Cardiac septum (tissue), 1 donor: ENCODE measurements around the gene STK4. TPM values are rescaled to one million over a fixed set of nuclear protein-coding genes. Genes with fewer than 3 reads are reported as not detected.
"Not testable (repeated sequence)": the region's sequence is repeated elsewhere in the genome, so short reads cannot be mapped to it uniquely, and the experiment has no call there.

ENCODE experiments used
- DNase-seq: peaks from one replicate; pipeline ENCODE4 v3.0.0-alpha.2; 2020; ENCODE audit warnings: low spot score
- intact Hi-C: fragments of 100-400 bp; cut with DNase I; formaldehyde crosslinking; loops from one replicate; pipeline ENCODE4 v1.14.0; 2022
- total RNA-seq: library from RNA; stranded (reverse); fragmentation: NEBNext Ultra II Directional; extraction: Animal tissue kit (Norgen Biotek cat#: 25700); gene quantifications from one replicate; pipeline ENCODE4 v1.2.1, GENCODE V29; 2021
- donor health status: DM: no; HTN: no; CAD: no.

Gene STK4
- total RNA-seq, 1 donor from 2014 or later, result 11.3 TPM

- intact Hi-C loops, result loop anchor here (5.0 kb wide), 1 partner anchor 248 kb away; no protein-coding TSS in a partner anchor
- no peak for DNase-seq
Measured at GRCh38 chr20:45044601-45045000, 78.3 kb downstream of the STK4 start.

- intact Hi-C loops, result loop anchor here (5.0 kb wide), 1 partner anchor 50 kb away; no protein-coding TSS in a partner anchor
Measured at GRCh38 chr20:45047581-45048119, 81.3 kb downstream of the STK4 start.

GRCh38 chr20:45049438-45049837 lies 83.1 kb downstream of the STK4 start:
- DNase-seq, result no peak
- intact Hi-C loops, result loop anchor here (5.0 kb wide), 1 partner anchor 48 kb away; no protein-coding TSS in a partner anchor

More at GRCh38 chr20:45047581-45048119, 81.3 kb downstream of the STK4 start:
- DNase-seq, result no peak

GRCh38 chr20:45049904-45050471 lies 83.7 kb downstream of the STK4 start:
- DNase-seq, result no peak
- intact Hi-C loops, result loop anchor here (5.0 kb wide), 1 partner anchor 47 kb away; no protein-coding TSS in a partner anchor

- no peak for DNase-seq
- intact Hi-C loops, result no loop called here
Measured at GRCh38 chr20:45051204-45052060, 85.1 kb downstream of the STK4 start.

- DNase-seq, result no peak
- intact Hi-C loops, result no loop called here
Measured at GRCh38 chr20:45052698-45053429, 86.6 kb downstream of the STK4 start.

GRCh38 chr20:45053430-45054351 lies 87.4 kb downstream of the STK4 start:
- intact Hi-C loops, result no loop called here

GRCh38 chr20:45055056-45055455 lies 88.7 kb downstream of the STK4 start:
- no peak for DNase-seq
- intact Hi-C loops, result no loop called here

More at GRCh38 chr20:45053430-45054351, 87.4 kb downstream of the STK4 start:
- no peak for DNase-seq

GRCh38 chr20:45056473-45057173 lies 90.3 kb downstream of the STK4 start:
- intact Hi-C loops, result no loop called here
- no peak for DNase-seq

GRCh38 chr20:45058168-45058850 lies 92.0 kb downstream of the STK4 start:
- no peak for DNase-seq
- intact Hi-C loops, result no loop called here

GRCh38 chr20:45059022-45059728 lies 92.9 kb downstream of the STK4 start:
- intact Hi-C loops, result no loop called here
- DNase-seq, result no peak

GRCh38 chr20:45060294-45060693 lies 94.0 kb downstream of the STK4 start:
- DNase-seq, result no peak
- intact Hi-C loops, result no loop called here

GRCh38 chr20:45061244-45061643 lies 94.9 kb downstream of the STK4 start:
- no peak for DNase-seq
- intact Hi-C loops, result no loop called here

GRCh38 chr20:45063107-45063506 lies 96.8 kb downstream of the STK4 start:
- intact Hi-C loops, DNase-seq: not testable (repeated sequence)

GRCh38 chr20:45064812-45065211 lies 98.5 kb downstream of the STK4 start:
- no peak for DNase-seq
- intact Hi-C loops, result no loop called here

- no peak for DNase-seq
- intact Hi-C loops, result no loop called here
Measured at GRCh38 chr20:45066372-45066771, 100.1 kb downstream of the STK4 start.

- intact Hi-C loops, result no loop called here
Measured at GRCh38 chr20:45067087-45067486, 100.8 kb downstream of the STK4 start.

More at GRCh38 chr20:45067087-45067486, 100.8 kb downstream of the STK4 start:
- no peak for DNase-seq
